ENCODE data around the gene GPRC5B. TPM values are rescaled to one million over a fixed set of nuclear protein-coding genes. Genes with fewer than 3 reads are reported as not detected.

The GPRC5B gene
- total RNA-seq, 3 donors from 2014 or later (not counting 1 experiment from before 2014, with no cell fraction given), result not detected

DNA sequence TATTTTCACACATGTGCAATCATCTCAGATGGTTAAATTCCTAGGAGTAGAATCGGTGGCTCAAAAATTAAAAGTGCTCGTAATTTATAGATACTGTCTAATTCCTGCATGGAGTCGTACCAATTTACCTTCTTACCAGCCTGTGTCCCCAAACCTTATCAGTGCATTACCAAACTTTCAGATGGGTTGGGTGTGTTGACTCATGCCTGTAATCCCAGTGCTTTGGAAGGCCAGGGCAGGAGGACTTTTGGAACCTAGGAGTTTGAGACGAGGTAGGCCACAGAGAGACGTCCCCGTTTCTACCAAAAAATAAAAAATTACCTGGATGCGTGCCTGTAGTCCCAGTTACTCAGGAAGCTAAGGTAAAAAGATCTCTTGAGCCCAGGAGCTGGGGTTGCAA, 34.5 kb upstream of the GPRC5B start:
- no peaks in the 10 kb centered on the region for H3K27me3 ChIP-seq (ENCODE audit: control insufficient read depth, insufficient read depth, low read length)
- H3K36me3 ChIP-seq (ENCODE audit: control insufficient read depth, insufficient read depth, low read length), result no peaks in the 10 kb centered on the region
- Mint-ChIP-seq H3K27me3 (ENCODE audit: low read depth in 2 of 2) (peaks cover 10 to 14% of the 10 kb centered on the region in 2 donors), H3K9me3 (no peaks in the 10 kb centered on the region), H3K4me3 (no peak overlapping the region), H3K36me3 (no peaks in the 10 kb centered on the region), H3K4me1 (no peaks in the 10 kb centered on the region), H3K27ac (no peak overlapping the region)
- ATAC-seq (no peak), DNase-seq (no peak)
- H3K4me1 ChIP-seq (ENCODE audit: control insufficient read depth, insufficient read depth, low read length), result no peaks in the 10 kb centered on the region
- WGBS (ENCODE audit: insufficient coverage), result 89% methylated on average over 6 of the region's 7 CpGs
- TF ChIP-seq, protein P1, sequence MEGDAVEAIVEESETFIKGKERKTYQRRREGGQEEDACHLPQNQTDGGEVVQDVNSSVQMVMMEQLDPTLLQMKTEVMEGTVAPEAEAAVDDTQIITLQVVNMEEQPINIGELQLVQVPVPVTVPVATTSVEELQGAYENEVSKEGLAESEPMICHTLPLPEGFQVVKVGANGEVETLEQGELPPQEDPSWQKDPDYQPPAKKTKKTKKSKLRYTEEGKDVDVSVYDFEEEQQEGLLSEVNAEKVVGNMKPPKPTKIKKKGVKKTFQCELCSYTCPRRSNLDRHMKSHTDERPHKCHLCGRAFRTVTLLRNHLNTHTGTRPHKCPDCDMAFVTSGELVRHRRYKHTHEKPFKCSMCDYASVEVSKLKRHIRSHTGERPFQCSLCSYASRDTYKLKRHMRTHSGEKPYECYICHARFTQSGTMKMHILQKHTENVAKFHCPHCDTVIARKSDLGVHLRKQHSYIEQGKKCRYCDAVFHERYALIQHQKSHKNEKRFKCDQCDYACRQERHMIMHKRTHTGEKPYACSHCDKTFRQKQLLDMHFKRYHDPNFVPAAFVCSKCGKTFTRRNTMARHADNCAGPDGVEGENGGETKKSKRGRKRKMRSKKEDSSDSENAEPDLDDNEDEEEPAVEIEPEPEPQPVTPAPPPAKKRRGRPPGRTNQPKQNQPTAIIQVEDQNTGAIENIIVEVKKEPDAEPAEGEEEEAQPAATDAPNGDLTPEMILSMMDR (IDR thresholded peaks at IDR 0.05), result no peak
- H3K4me3 ChIP-seq (ENCODE audit: low read length), result no peak overlapping the region
- intact Hi-C loops (cut with micrococcal nuclease), result no loop called here
- H3K27ac ChIP-seq (ENCODE audit: low read length), result no peak overlapping the region
- H3K9me3 ChIP-seq (ENCODE audit: control insufficient read depth, insufficient read depth, low read length), result no peaks in the 10 kb centered on the region

DNA sequence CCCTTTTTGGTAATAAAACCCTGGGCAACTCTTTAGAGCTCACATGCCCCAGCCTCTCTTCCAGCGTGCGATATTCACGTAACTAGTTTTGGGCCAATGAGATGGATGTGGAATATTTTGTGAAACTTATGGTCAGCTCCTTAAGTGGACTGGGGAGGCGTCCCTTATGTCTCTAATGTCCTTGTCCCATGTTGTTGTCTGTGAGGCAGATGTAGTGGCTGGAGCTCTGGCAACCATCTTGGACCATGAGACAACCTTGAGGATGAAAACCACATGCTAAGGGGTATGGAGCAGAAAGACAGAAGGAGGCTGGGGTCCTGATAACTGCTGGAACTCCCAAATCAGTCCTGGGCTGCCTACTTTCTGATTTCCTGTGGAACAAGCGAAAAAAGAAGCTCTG, 31.4 kb upstream of the GPRC5B start:
- no peak for ATAC-seq
- H3K4me3 Mint-ChIP-seq, result peak overlapping the region; percentile 8
- no peaks in the 10 kb centered on the region for H3K4me1 ChIP-seq (ENCODE audit: control insufficient read depth, insufficient read depth, low read length)
- WGBS (ENCODE audit: insufficient coverage), result 86% methylated on average over 4 of the region's 5 CpGs
- no peak overlapping the region for H3K4me3 ChIP-seq (ENCODE audit: low read length)
- H3K36me3 Mint-ChIP-seq, result no peaks in the 10 kb centered on the region
- no peak overlapping the region for H3K27ac ChIP-seq (ENCODE audit: low read length)
- no peaks in the 10 kb centered on the region for H3K27me3 ChIP-seq (ENCODE audit: control insufficient read depth, insufficient read depth, low read length)
- no peak for DNase-seq
- no peaks in the 10 kb centered on the region for H3K9me3 ChIP-seq (ENCODE audit: control insufficient read depth, insufficient read depth, low read length)
- H3K27ac Mint-ChIP-seq, result no peak overlapping the region
- H3K9me3 Mint-ChIP-seq, result no peaks in the 10 kb centered on the region
- no peaks in the 10 kb centered on the region for H3K4me1 Mint-ChIP-seq
- H3K36me3 ChIP-seq (ENCODE audit: control insufficient read depth, insufficient read depth, low read length), result no peaks in the 10 kb centered on the region
- peaks cover 5 to 10% of the 10 kb centered on the region in 2 donors for H3K27me3 Mint-ChIP-seq (ENCODE audit: low read depth in 2 of 2)
- intact Hi-C loops (cut with micrococcal nuclease), result no loop called here
- TF ChIP-seq, protein P1 (IDR thresholded peaks at IDR 0.05), result no peak

DNA sequence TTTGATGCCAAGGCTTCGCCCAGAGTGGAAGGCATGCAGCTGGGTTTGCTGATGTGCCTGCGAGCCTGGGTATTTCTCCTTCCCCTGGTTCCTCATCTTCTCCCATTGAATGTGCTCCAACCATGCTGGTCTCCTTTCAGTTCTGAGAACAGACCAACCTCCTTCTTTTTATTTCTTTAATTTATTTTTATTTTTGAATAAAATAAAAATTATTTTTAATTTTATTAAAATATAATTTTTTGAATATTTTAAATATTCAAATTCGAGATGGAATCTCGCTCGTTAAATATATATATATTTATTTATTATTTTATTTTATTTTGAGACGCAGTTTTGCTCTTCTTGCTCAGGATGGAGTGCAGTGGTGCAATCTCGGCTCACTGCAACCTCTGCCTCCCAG, 30.2 kb upstream of the GPRC5B start:
- Histone ChIP-seq H3K36me3 (ENCODE audit: control insufficient read depth, insufficient read depth, low read length) (no peaks in the 10 kb centered on the region), H3K9me3 (ENCODE audit: control insufficient read depth, insufficient read depth, low read length) (no peaks in the 10 kb centered on the region), H3K4me3 (ENCODE audit: low read length) (no peak overlapping the region), H3K4me1 (ENCODE audit: control insufficient read depth, insufficient read depth, low read length) (no peaks in the 10 kb centered on the region), H3K27ac (ENCODE audit: low read length) (no peak overlapping the region), H3K27me3 (ENCODE audit: control insufficient read depth, insufficient read depth, low read length) (no peaks in the 10 kb centered on the region)
- Mint-ChIP-seq H3K4me3 (no peak overlapping the region), H3K36me3 (no peaks in the 10 kb centered on the region), H3K4me1 (no peaks in the 10 kb centered on the region), H3K27me3 (ENCODE audit: low read depth in 2 of 2) (peaks cover 0 to 7% of the 10 kb centered on the region in 2 donors), H3K9me3 (no peaks in the 10 kb centered on the region), H3K27ac (no peak overlapping the region)
- intact Hi-C loops (cut with micrococcal nuclease), result no loop called here
- TF ChIP-seq, protein P1 (IDR thresholded peaks at IDR 0.05), result no peak
- ATAC-seq (no peak), DNase-seq (no peak)
- WGBS (ENCODE audit: insufficient coverage), result 80% methylated on average over 4 of the region's 7 CpGs

DNA sequence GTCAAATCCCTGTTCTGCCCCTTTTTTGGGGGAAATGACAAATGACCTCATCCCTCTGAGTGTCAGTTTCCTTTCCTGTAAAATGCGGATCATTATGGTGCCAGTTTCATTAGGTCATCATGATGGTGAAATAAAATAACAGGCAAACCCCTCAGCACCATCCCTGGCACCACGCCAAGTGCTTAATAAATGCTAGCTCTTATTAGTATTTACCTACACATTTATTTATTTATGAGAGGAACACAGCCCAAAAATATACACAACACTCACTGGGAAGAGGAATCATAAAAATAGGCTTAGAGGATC, 28.6 kb upstream of the GPRC5B start:
- Histone ChIP-seq H3K27me3 (ENCODE audit: control insufficient read depth, insufficient read depth, low read length) (no peaks in the 10 kb centered on the region), H3K27ac (ENCODE audit: low read length) (no peak overlapping the region), H3K9me3 (ENCODE audit: control insufficient read depth, insufficient read depth, low read length) (no peaks in the 10 kb centered on the region), H3K36me3 (ENCODE audit: control insufficient read depth, insufficient read depth, low read length) (no peaks in the 10 kb centered on the region), H3K4me3 (ENCODE audit: low read length) (no peak overlapping the region), H3K4me1 (ENCODE audit: control insufficient read depth, insufficient read depth, low read length) (no peaks in the 10 kb centered on the region)
- WGBS (ENCODE audit: insufficient coverage), result 80% methylated on average over 1 of the region's 2 CpGs
- no peak overlapping the region for H3K27ac Mint-ChIP-seq
- H3K4me1 Mint-ChIP-seq, result no peaks in the 10 kb centered on the region
- TF ChIP-seq, protein P1 (IDR thresholded peaks at IDR 0.05), result no peak
- no peak for ATAC-seq
- DNase-seq, result no peak
- no peak overlapping the region for H3K4me3 Mint-ChIP-seq
- H3K27me3 Mint-ChIP-seq (ENCODE audit: low read depth in 2 of 2), result peaks cover under 1 to 7% of the 10 kb centered on the region in 2 donors
- H3K9me3 Mint-ChIP-seq, result no peaks in the 10 kb centered on the region
- intact Hi-C loops (cut with micrococcal nuclease), result no loop called here
- no peaks in the 10 kb centered on the region for H3K36me3 Mint-ChIP-seq

All from natural killer cell (primary cell).